A549 (cell line): ENCODE measurements around the gene COQ6. TPM values are rescaled to one million over a fixed set of nuclear protein-coding genes. Genes with fewer than 3 reads are reported as not detected.
A peak's percentile ranks its signal among the peaks of the same experiment; 100 is the strongest.

Experiments used
- ATAC-seq, 2 experiments: fragments of 200-7000 bp in 1 of 2; fragments of >200 bp in 1 of 2; cut with Nextera tagmentation in 1 of 2; cut with Tn5 transposase in 1 of 2; 3 replicates each; pipeline versions ENCODE4 v1.8.0 to v1.9.1; 2018 to 2020; ENCODE audit warnings: mild to moderate bottlenecking in 1 of 2, moderate library complexity in 1 of 2
- CTCF ChIA-PET: fragments of 300-600 bp; sonication (Branson Sonifier 250); formaldehyde crosslinking; extraction: SDS; loops from one replicate; lab custom pipeline; 2021; ENCODE audit warnings: antibody characterized with exemption, inconsistent platforms; lab: Yijun Ruan, JAX
- POLR2A ChIA-PET: fragments of 350-600 bp; formaldehyde crosslinking; extraction: SDS; loops from one replicate; lab custom pipeline; 2021; ENCODE audit warnings: antibody characterized with exemption, inconsistent platforms; lab: Yijun Ruan, JAX
- DNase-seq, 2 experiments: peaks; one replicate each; pipeline versions ENCODE4 v3.0.0 to v3.0.0-alpha.2; 2011 to 2016; ENCODE audit warnings: low read depth in 1 of 2, low spot score in 1 of 2
- FAIRE-seq: peaks from 2 replicates; lab custom pipeline; 2011; peaks lifted over from hg19 to GRCh38; lab: Jason Lieb, UNC
- H3K27ac ChIP-seq, 2 experiments: fragments of >200 bp; sonication (Bioruptor Twin); formaldehyde crosslinking; 3 replicates each; pipeline ENCODE4 v1.5.1; 2016 to 2017
- H3K4me1 ChIP-seq: fragments of >200 bp; sonication (Bioruptor Twin); formaldehyde crosslinking; 3 replicates; pipeline ENCODE4 v1.6.1; 2016
- H3K4me2 ChIP-seq: fragments of >200 bp; sonication (Bioruptor Twin); formaldehyde crosslinking; 3 replicates; pipeline ENCODE4 v1.6.1; 2016
- H3K4me3 ChIP-seq: fragments of >200 bp; sonication (Bioruptor Twin); formaldehyde crosslinking; 3 replicates; pipeline ENCODE4 v1.5.1; 2016
- H3K9me3 ChIP-seq: fragments of >200 bp; sonication (Bioruptor Twin); formaldehyde crosslinking; 3 replicates; pipeline ENCODE4 v1.6.1; 2016
- ATOH8 ChIP-seq: fragments of 250-450 bp; sonication (Bioruptor Pico); IDR thresholded peaks from 2 replicates; pipeline ENCODE4 v1.5.0; 2020; ENCODE audit warnings: low read depth, mild to moderate bottlenecking, moderate library complexity
- CBX2 ChIP-seq: fragments of 200-600 bp; sonication (generic); IDR thresholded peaks from 2 replicates; pipeline ENCODE4 v1.6.1; 2016; ENCODE audit warnings: low read depth, mild to moderate bottlenecking, borderline replicate concordance
- CBX8 ChIP-seq: fragments of 200-600 bp; sonication (generic); IDR thresholded peaks from 2 replicates; pipeline ENCODE4 v1.6.1; 2016
- CTCF ChIP-seq: fragments of >200 bp; sonication (Bioruptor Twin); formaldehyde crosslinking; IDR thresholded peaks from 3 replicates; pipeline ENCODE4 v1.5.1; 2016
- EHMT2 ChIP-seq: fragments of 200-600 bp; sonication (generic); IDR thresholded peaks from 2 replicates; pipeline ENCODE4 v1.6.1; 2016; ENCODE audit warnings: antibody characterized with exemption, low read depth, mild to moderate bottlenecking, moderate library complexity
- ELK1 ChIP-seq: fragments of 150-350 bp; IDR thresholded peaks from 2 replicates; pipeline ENCODE4 v1.6.1; 2014; ENCODE audit warnings: low read depth, mild to moderate bottlenecking, low read length
- ESRRA ChIP-seq: fragments of 150-350 bp; IDR thresholded peaks from 2 replicates; pipeline ENCODE4 v1.6.1; 2014; ENCODE audit warnings: mild to moderate bottlenecking, low read length, borderline replicate concordance
- FOXS1 ChIP-seq: fragments of 250-450 bp; sonication (Bioruptor Pico); IDR thresholded peaks from 2 replicates; pipeline ENCODE4 v1.5.0; 2020; ENCODE audit warnings: mild to moderate bottlenecking, moderate library complexity
- HDAC2 ChIP-seq: fragments of 200-600 bp; sonication (generic); IDR thresholded peaks from 2 replicates; pipeline ENCODE4 v1.6.1; 2016
- HES2 ChIP-seq: fragments of >200 bp; sonication (Bioruptor Twin); formaldehyde crosslinking; IDR thresholded peaks from 2 replicates; pipeline ENCODE4 v1.6.1; 2016
- JUN ChIP-seq, 2 experiments: fragments of >200 bp; sonication (Bioruptor Twin); formaldehyde crosslinking; IDR thresholded peaks; 2 replicates in 1 of 2; 3 replicates in 1 of 2; pipeline ENCODE4 v1.6.1; 2016 to 2017
- MAFK ChIP-seq: fragments of 450-650 bp; IDR thresholded peaks from 2 replicates; pipeline ENCODE4 v1.6.1; 2014; ENCODE audit not compliant: partially characterized antibody
- MAX ChIP-seq: IDR thresholded peaks from 2 replicates; pipeline ENCODE4 v1.6.1; 2012
- NFE2L2 ChIP-seq: fragments of 150-350 bp; conservative IDR thresholded peaks from 2 replicates; pipeline ENCODE4 v1.6.1; 2014; ENCODE audit warnings: low read length
- NR3C1 ChIP-seq: fragments of >200 bp; sonication (Bioruptor Twin); formaldehyde crosslinking; IDR thresholded peaks from 3 replicates; pipeline ENCODE4 v1.6.1; 2017
- POLR2A ChIP-seq: IDR thresholded peaks from 2 replicates; pipeline ENCODE4 v1.6.1; 2012; ENCODE audit warnings: mild to moderate bottlenecking, low read length
- POLR2AphosphoS2 ChIP-seq: conservative IDR thresholded peaks from 2 replicates; pipeline ENCODE4 v1.6.1; 2012; ENCODE audit warnings: low read length, improper control_type of control experiment, inconsistent platforms
- RAD21 ChIP-seq, 2 experiments: fragments of >200 bp in 1 of 2; sonication (Bioruptor Twin) in 1 of 2; formaldehyde crosslinking in 1 of 2; IDR thresholded peaks in 1 of 2; conservative IDR thresholded peaks in 1 of 2; 2 replicates in 1 of 2; 3 replicates in 1 of 2; pipeline ENCODE4 v1.6.1; 2012 to 2018; ENCODE audit warnings: inconsistent platforms in 1 of 2
- RARB ChIP-seq: fragments of 250-450 bp; sonication (Bioruptor Pico); IDR thresholded peaks from 2 replicates; pipeline ENCODE4 v1.8.0; 2021; ENCODE audit warnings: mild to moderate bottlenecking, moderate library complexity
- REST ChIP-seq: fragments of 200-600 bp; sonication (generic); IDR thresholded peaks from 2 replicates; pipeline ENCODE4 v1.6.1; 2016; ENCODE audit warnings: antibody characterized with exemption, mild to moderate bottlenecking, moderate library complexity
- TFCP2L1 ChIP-seq: fragments of 250-450 bp; sonication (Bioruptor Pico); IDR thresholded peaks from 2 replicates; pipeline ENCODE4 v1.5.0; 2021; ENCODE audit warnings: mild to moderate bottlenecking
- USF2 ChIP-seq: fragments of 450-650 bp; IDR thresholded peaks from 2 replicates; pipeline ENCODE4 v1.6.1; 2014; ENCODE audit warnings: antibody characterized with exemption
- ZC3H11A ChIP-seq: fragments of 450-650 bp; IDR thresholded peaks from 2 replicates; pipeline ENCODE4 v1.6.1; 2014; ENCODE audit warnings: antibody characterized with exemption, mild to moderate bottlenecking
- WGBS: methylation state at CpG from one replicate; pipeline ENCODE4 v1.1.6; 2017; ENCODE audit errors: missing lambda C conversion rate; 5-methylcytosine and 5-hydroxymethylcytosine counted together
- polyA plus RNA-seq, 4 experiments: library from polyadenylated mRNA; depleted of rRNA in 3 of 4; stranded (reverse); fragments of >200 nt; fragmentation: RNase III in 1 of 4; extraction: RNeasy Plus Mini Kit Qiagen cat#74134 plus additional on column Dnase treatment in 1 of 4; gene quantifications; 2 replicates in 3 of 4; 3 replicates in 1 of 4; pipeline ENCODE4 v1.2.3, GENCODE V29; 2011 to 2017

COQ6 gene
- polyA plus RNA-seq, 2 of the 4 experiments (the other 2 are of a cell fraction), result 24.8 to 41.9 TPM

GRCh38 chr14:73937012-73937411 lies 13.1 kb upstream of the COQ6 start:
- 0 out of 6 replicates have a peak, but pooled peaks of 1 of the 2 experiments have one; percentile 21 for ATAC-seq
- DNase-seq, result no peak
- FAIRE-seq, result no peak
- no peak overlapping the region for H3K27ac ChIP-seq
- H3K4me2 ChIP-seq, result no peak overlapping the region
- no peaks in the 10 kb centered on the region for H3K9me3 ChIP-seq
- ChIA-PET POLR2A (interaction anchor here (0.8 kb wide), 1 partner anchor 13 kb away, joined by 3 read pairs; the partner anchor contains the start of genes COQ6 and FAM161B), CTCF (interaction anchor here (1.3 to 1.5 kb wide), 2 partner anchors 9 to 208 kb away, joined by 3 to 7 read pairs; no protein-coding TSS in a partner anchor)
- no peak overlapping the region for H3K4me3 ChIP-seq
- TF ChIP-seq EHMT2, result no peak
- TF ChIP-seq CBX8, result no peak
- TF ChIP-seq ATOH8, result no peak
- no peak for TF ChIP-seq ZC3H11A
- TF ChIP-seq RARB, result no peak
- no peak for TF ChIP-seq NFE2L2
- TF ChIP-seq REST, result no peak
- no peak for TF ChIP-seq MAX
- TF ChIP-seq JUN (IDR thresholded peaks at IDR 0.05), result no peak
- TF ChIP-seq FOXS1 (CRISPR knock-in tag), result no peak
- TF ChIP-seq CBX2, result no peak
- TF ChIP-seq HDAC2, result no peak
- no peak for TF ChIP-seq RAD21 (conservative IDR thresholded peaks at IDR 0.05 in 1 of 2, IDR thresholded peaks at IDR 0.05 in 1 of 2)
- no peak for TF ChIP-seq ELK1
- TF ChIP-seq CTCF, result no peak
- TF ChIP-seq HES2, result no peak
- no peak for TF ChIP-seq ESRRA
- H3K4me1 ChIP-seq, result peaks cover 3% of the 10 kb centered on the region; the same call in 2 of the 3 replicates
- WGBS, result 82% methylated on average over 2 of the region's 2 CpGs

GRCh38 chr14:73942180-73942579 lies 7.9 kb upstream of the COQ6 start:
- ATAC-seq (no peak), DNase-seq (no peak), FAIRE-seq (no peak)
- H3K4me1 ChIP-seq, result 0 out of 3 replicates have a peak, but pooled peaks cover 3% of the 10 kb centered on the region
- TF ChIP-seq ESRRA, result no peak
- TF ChIP-seq EHMT2, result no peak
- no peak for TF ChIP-seq MAFK
- TF ChIP-seq POLR2AphosphoS2, result no peak
- TF ChIP-seq HES2, result no peak
- TF ChIP-seq NR3C1, result no peak
- TF ChIP-seq RARB, result no peak
- TF ChIP-seq USF2, result no peak
- TF ChIP-seq POLR2A, result no peak
- TF ChIP-seq TFCP2L1 (CRISPR knock-in tag), result no peak
- TF ChIP-seq FOXS1 (CRISPR knock-in tag), result no peak
- WGBS, result 90% methylated on average over 6 of the region's 7 CpGs
- H3K4me2 ChIP-seq, result no peak overlapping the region
- H3K4me3 ChIP-seq, result no peak overlapping the region
- no peak overlapping the region for H3K27ac ChIP-seq
- no peaks in the 10 kb centered on the region for H3K9me3 ChIP-seq
- POLR2A ChIA-PET, result no interaction called here
- CTCF ChIA-PET, result interaction anchor here (1.2 kb wide), 1 partner anchor 10 kb away, joined by 3 read pairs; no protein-coding TSS in a partner anchor
